Stimulated activated CD8-positive, alpha-beta memory T cell treated with anti-CD3 and anti-CD28 coated beads, Interleukin-2, amount 100 ng/mL, for 48 hours (primary cell): ENCODE results near the gene ERO1B.
"Not testable (repeated sequence)": the region's sequence is repeated elsewhere in the genome, so short reads cannot be mapped to it uniquely, and the experiment has no call there.

Source experiments
- DNase-seq, 2 donors: peaks; one replicate each; pipeline ENCODE4 v3.0.0-alpha.2; 2020; ENCODE audit warnings: low read depth in 2 of 2

The ERO1B gene

GRCh38 chr1:236188084-236188483 is 93.7 kb downstream of the ERO1B start:
- DNase-seq: not testable (repeated sequence)

GRCh38 chr1:236186471-236186870 is 95.3 kb downstream of the ERO1B start:
- not testable (repeated sequence) for DNase-seq

- DNase-seq: no peak
These were observed 96.1 kb downstream of the ERO1B start for GRCh38 chr1:236185687-236186086.

- no peak for DNase-seq
These were observed 100.7 kb downstream of the ERO1B start for GRCh38 chr1:236181059-236181458.

GRCh38 chr1:236179634-236180033 is 102.1 kb downstream of the ERO1B start:
- DNase-seq: no peak

GRCh38 chr1:236176337-236177336 is 105.1 kb downstream of the ERO1B start:
- no peak for DNase-seq

GRCh38 chr1:236175642-236176336 is 106.0 kb downstream of the ERO1B start:
- no peak for DNase-seq

GRCh38 chr1:236173174-236173767 is 108.5 kb downstream of the ERO1B start:
- DNase-seq: no peak

- DNase-seq: no peak
These were observed 109.6 kb downstream of the ERO1B start for GRCh38 chr1:236172041-236172579.

- no peak for DNase-seq
These were observed 112.9 kb downstream of the ERO1B start for GRCh38 chr1:236168716-236169429.

GRCh38 chr1:236167578-236167977 is 114.2 kb downstream of the ERO1B start:
- DNase-seq: no peak

GRCh38 chr1:236167154-236167553 is 114.6 kb downstream of the ERO1B start:
- no peak for DNase-seq

GRCh38 chr1:236166041-236166440 is 115.7 kb downstream of the ERO1B start:
- no peak for DNase-seq
